SJSA1 (cell line): ENCODE measurements around the gene CBFA2T3. TPM values are rescaled to one million over a fixed set of nuclear protein-coding genes. Genes with fewer than 3 reads are reported as not detected.

Experiments
- DNase-seq, 2 experiments: peaks; one replicate each; pipeline ENCODE4 v3.0.0-alpha.2; 2015 to 2020; ENCODE audit warnings: low spot score in 2 of 2, low read depth in 1 of 2
- H3K27ac ChIP-seq: fragments of 250-450 bp; sonication (Bioruptor Pico); 2 replicates; pipeline ENCODE4 v1.5.1; 2020; ENCODE audit warnings: mild to moderate bottlenecking, moderate library complexity
- H3K27me3 ChIP-seq: fragments of 250-450 bp; sonication (Bioruptor Pico); replicated peaks from 2 replicates; pipeline ENCODE4 v1.5.1; 2020; ENCODE audit warnings: mild to moderate bottlenecking, moderate library complexity
- H3K36me3 ChIP-seq: fragments of 250-450 bp; sonication (Bioruptor Pico); 2 replicates; pipeline ENCODE4 v1.5.1; 2020; ENCODE audit warnings: mild to moderate bottlenecking
- H3K4me1 ChIP-seq: fragments of 250-450 bp; sonication (Bioruptor Pico); replicated peaks from 2 replicates; pipeline ENCODE4 v1.6.1; 2021; ENCODE audit warnings: mild to moderate bottlenecking
- H3K4me3 ChIP-seq: fragments of 250-450 bp; sonication (Bioruptor Pico); 2 replicates; pipeline ENCODE4 v1.5.1; 2020; ENCODE audit warnings: mild to moderate bottlenecking
- H3K9me3 ChIP-seq: fragments of 250-450 bp; sonication (Bioruptor Pico); replicated peaks from 2 replicates; pipeline ENCODE4 v1.5.1; 2020; ENCODE audit warnings: mild to moderate bottlenecking
- total RNA-seq: library from RNA; depleted of rRNA; stranded (reverse); fragments of >200 nt; shearing (Covaris generic); gene quantifications from 2 replicates; pipeline ENCODE4 v1.2.3, GENCODE V29; 2014

CBFA2T3 gene
- total RNA-seq, 1 experiment from 2014 or later = not detected

DNA sequence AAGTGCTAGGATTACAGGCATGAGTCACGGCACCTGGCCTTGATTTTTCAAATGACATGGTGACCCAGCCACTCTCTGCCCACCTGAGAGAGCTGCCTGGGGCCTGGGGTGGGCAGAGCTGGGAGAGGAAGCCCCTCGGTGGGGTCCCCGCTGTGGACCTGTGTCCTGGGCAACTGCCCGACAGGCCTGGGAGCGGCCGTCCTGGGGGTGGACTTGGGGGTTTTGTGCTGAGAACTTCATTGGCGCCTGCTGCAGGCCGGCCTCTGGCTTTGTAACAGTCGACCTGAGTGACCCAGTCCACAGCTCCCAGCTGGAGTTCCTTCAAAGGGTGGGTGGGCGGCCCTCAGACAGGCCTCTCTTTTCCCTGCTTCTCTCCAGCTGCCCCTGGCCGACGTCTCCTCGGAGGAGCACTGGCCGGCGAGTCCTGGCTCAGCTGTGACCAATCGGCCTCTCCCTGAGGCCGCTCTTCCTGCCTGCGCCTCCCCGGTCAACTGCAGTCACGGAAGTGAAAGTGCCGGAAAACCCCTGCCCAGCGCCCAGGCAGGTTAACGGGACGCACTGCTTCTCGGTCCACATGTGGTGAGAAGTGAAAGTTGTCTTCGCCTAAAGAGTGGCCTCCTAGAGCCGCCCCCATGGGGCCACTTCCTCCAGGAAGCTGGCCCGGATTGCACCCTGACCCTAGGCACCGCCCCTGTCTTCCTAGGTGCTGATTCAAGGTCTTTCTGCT lies 5.5 kb downstream of the CBFA2T3 start:
- Histone ChIP-seq H3K4me3 (no peak overlapping the region), H3K4me1 (no peaks in the 10 kb centered on the region), H3K27me3 (peaks cover 87% of the 10 kb centered on the region), H3K27ac (no peak overlapping the region), H3K36me3 (no peaks in the 10 kb centered on the region), H3K9me3 (no peaks in the 10 kb centered on the region)
- DNase-seq = no peak

DNA sequence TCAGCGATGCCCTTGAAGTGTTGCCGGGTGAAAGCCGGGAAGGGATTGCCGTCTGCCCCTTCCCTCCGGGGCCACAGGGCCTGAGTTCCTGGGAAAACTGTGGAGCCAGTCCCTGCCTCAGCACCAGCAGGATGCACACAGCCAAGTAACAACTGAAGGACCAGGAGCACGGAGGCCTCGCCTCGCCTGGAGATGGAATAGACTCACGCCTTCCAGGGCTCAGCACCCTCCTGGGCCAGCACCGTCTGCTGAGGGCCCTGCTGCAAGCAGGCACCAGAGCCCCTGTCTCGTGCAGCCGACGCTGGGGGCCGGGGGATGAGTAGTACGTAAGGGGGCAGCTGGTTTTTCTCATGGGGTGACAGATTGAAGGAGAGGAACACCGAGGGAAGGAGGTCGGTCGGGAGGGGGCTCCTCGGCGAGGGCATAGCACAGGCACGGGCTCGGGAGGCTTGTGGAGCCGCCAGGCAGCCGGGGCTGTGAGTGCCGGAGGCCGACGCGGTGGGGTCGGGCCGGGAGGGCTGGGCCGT lies 6.4 kb downstream of the CBFA2T3 start:
- Histone ChIP-seq H3K27ac (no peak overlapping the region), H3K36me3 (no peaks in the 10 kb centered on the region), H3K9me3 (no peaks in the 10 kb centered on the region), H3K4me1 (no peaks in the 10 kb centered on the region), H3K27me3 (peaks cover 86% of the 10 kb centered on the region), H3K4me3 (no peak overlapping the region)
- no peak for DNase-seq

DNA sequence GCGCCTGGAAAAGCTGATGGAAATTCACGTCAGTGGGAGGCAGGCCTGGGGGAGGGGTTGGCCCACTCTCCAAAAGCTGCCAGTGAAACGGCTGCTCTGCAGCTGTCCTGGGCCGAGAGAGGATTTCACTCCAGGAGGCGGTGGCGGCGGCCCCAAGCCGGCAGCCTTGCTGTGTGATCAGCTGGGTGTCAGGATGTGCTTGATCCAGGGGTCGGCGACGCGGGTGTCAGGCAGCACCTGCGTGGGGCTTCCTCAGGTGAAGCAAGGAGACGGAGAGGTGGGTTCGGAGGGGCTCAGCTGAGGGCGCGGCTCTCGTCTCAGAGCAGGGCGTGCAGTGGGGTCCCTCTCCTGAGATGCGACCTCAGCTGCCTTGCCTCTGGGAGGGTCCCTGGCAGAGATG lies 7.0 kb downstream of the CBFA2T3 start:
- Histone ChIP-seq H3K27ac (no peak overlapping the region), H3K9me3 (no peaks in the 10 kb centered on the region), H3K4me1 (no peaks in the 10 kb centered on the region), H3K27me3 (peaks cover 86% of the 10 kb centered on the region), H3K4me3 (no peak overlapping the region), H3K36me3 (no peaks in the 10 kb centered on the region)
- no peak for DNase-seq

DNA sequence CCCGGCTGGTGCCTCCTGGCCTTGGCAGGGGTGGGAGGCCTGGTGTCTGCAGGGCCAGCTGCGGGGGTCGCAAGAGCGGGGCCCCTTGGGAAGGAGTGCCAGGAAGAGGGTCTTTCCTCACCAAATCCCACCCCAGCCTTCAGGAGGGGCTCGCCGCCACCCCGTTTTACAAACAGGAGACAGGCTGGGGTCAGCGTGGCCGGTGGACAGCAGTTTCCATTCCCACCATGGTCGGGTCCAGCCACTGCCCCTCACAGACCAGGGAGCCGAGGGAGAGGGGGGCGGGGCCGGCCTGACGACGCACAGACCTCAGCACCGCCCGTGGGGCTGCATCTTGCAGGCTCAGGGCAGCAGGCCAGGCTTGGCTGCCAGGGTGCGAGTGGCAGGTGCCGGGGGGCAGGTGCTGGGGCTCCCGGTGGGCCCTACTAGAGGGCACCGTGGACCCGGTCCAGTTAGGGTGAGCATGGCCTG lies 7.6 kb downstream of the CBFA2T3 start:
- no peaks in the 10 kb centered on the region for H3K9me3 ChIP-seq
- no peak for DNase-seq
- H3K36me3 ChIP-seq = no peaks in the 10 kb centered on the region
- no peak overlapping the region for H3K4me3 ChIP-seq
- no peak overlapping the region for H3K27ac ChIP-seq
- no peaks in the 10 kb centered on the region for H3K4me1 ChIP-seq
- H3K27me3 ChIP-seq = peaks cover 83% of the 10 kb centered on the region

DNA sequence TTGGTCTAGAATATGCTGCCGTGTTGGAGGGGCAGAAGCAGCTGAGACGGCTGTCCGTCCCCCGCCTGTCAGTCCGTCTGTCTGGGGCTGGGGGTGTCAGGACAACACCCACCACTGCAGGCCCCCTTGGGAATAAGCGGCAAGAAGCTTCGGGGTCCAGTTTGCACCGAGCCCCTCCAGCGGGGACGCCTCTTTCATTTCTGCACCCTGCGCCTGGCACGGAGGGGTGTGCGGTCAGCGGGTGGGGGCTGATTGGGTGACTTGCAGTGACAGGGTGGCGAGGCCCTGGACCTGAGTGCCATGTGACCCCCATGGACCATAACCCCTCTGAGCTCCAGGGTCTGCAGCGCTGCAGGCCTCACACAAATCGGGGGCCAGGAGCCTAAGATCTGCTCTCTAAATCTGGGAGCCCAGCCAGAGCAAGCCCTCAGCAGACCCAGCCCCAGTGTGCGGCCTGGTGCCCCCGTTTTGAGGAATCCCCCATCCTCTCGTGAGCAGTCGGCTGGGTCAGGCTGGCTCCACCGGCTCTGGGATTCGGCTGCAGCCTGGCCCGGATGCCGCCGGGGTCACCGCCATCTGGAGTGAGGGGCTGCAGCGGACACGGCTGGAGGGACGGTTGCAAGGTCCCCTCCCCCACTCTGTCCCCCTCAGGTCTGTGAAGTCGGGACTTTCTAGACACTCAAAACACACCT lies 8.3 kb downstream of the CBFA2T3 start:
- H3K36me3 ChIP-seq = no peaks in the 10 kb centered on the region
- H3K4me3 ChIP-seq = no peak overlapping the region
- H3K27ac ChIP-seq = no peak overlapping the region
- no peak for DNase-seq
- peaks cover 83% of the 10 kb centered on the region for H3K27me3 ChIP-seq
- no peaks in the 10 kb centered on the region for H3K9me3 ChIP-seq
- no peaks in the 10 kb centered on the region for H3K4me1 ChIP-seq

DNA sequence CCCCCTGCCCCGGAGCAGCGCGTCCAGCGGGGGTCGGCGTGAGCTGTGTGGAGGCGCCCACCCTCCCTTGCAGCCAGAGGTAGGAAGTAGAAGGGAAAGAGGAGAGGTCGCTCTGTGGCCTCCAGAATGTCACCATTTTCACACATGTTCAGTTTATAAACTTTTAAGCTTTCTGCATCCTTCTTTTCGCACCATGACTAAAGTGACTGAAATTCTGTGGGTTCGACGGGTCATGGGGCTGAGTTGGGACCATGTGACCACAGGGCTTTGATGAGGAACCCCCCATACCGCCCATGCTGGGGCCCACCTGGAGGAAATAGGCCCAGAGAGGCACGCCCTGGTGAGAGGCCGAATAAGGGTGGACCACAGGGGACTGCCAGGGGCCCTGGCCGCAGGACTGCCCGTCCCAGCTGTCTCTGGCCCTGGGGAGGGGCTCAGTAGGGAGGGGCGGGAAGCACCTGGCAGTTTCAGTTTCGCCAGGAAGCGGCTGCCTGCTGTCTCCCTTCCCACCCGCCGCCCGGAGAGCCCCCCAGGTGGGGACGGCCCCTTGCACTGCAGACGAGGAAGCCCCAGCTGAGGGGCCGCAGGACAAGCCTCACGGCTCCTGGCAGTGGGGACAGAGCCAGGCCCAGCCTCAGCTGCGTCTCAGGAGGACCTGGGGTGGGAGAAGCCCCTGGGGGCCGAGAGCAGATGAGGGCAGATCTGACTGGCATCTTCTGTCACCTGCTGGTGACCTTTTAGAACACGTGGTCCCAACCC lies 9.0 kb downstream of the CBFA2T3 start:
- Histone ChIP-seq H3K36me3 (no peaks in the 10 kb centered on the region), H3K4me1 (no peaks in the 10 kb centered on the region), H3K27me3 (peaks cover 81% of the 10 kb centered on the region), H3K9me3 (no peaks in the 10 kb centered on the region), H3K4me3 (no peak overlapping the region), H3K27ac (no peak overlapping the region)
- no peak for DNase-seq

DNA sequence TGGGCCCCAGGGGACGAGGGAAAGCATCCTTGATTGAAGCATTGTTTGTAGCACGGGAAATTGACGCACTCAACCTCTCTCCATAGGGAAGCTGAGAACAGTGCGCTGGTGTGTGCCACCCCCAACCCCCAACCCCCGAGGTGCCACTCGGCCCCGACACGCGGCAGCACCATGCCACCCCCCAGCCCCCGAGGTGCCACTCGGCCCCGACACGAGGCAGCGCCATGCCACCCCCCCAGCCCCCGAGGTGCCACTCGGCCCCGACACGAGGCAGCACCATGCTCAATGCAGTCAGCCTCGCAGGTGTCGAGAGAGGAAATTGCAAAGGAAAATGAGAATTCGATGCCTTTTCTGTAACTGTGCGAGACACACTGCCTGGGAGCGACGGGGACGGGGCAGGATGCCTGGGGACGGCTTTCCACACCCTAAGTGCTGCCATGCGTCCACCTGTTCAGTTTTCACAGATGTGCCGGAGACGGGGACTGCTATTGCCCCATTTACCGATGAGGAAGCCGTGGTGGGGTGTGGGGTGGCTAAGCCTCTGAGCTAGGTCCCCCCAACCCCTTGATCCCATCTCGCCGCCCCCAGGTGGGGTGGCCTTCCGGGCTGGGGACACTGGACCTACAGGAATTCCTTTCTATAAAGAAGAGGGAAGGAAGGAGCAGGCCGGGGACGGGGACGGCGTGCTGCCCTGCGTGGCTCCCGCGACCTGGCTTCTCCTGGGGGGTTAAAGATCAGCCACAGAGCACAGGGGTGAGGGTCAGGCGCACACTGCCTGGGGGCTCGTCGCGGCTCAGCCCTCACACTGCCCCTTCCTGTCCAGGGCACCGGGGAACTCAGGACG lies 9.8 kb downstream of the CBFA2T3 start:
- Histone ChIP-seq H3K36me3 (no peaks in the 10 kb centered on the region), H3K4me3 (no peak overlapping the region), H3K9me3 (no peaks in the 10 kb centered on the region), H3K4me1 (no peaks in the 10 kb centered on the region), H3K27me3 (peaks cover 80% of the 10 kb centered on the region), H3K27ac (no peak overlapping the region)
- no peak for DNase-seq

DNA sequence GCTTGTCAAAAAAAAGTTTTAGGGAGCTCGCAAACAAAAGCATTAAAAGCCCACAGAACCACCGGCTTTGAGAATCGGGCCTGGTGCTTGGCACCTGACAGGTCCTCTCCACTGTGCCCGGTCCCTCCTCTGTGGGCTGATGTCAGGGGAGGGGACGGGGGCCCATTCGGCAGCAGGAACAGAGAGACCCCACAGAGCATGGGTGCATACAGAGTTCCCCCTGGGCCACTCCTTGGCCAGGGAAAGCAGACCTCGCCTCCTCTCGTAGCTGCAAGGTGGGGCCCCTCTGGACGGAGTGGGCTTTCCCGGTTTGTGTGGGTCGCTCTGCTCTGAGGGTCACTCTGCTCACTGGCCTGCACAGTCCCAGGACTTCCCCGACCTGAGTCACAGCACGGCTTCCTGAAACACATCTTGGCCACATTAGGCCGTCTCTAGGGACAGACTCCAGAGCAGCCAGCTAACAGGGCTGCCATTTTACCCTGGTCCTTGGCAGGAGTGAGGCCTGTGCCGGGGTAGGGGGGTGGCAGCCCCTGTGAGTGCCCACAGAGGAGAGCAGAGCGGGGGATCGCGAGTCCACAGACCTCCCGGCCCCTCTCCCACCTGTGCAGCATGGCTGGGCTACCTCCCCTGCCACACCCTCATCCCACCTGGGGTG lies 11.1 kb downstream of the CBFA2T3 start:
- peaks cover 72% of the 10 kb centered on the region for H3K27me3 ChIP-seq
- H3K4me3 ChIP-seq = no peak overlapping the region
- H3K4me1 ChIP-seq = no peaks in the 10 kb centered on the region
- DNase-seq = no peak
- no peaks in the 10 kb centered on the region for H3K36me3 ChIP-seq
- H3K9me3 ChIP-seq = no peaks in the 10 kb centered on the region
- no peak overlapping the region for H3K27ac ChIP-seq

DNA sequence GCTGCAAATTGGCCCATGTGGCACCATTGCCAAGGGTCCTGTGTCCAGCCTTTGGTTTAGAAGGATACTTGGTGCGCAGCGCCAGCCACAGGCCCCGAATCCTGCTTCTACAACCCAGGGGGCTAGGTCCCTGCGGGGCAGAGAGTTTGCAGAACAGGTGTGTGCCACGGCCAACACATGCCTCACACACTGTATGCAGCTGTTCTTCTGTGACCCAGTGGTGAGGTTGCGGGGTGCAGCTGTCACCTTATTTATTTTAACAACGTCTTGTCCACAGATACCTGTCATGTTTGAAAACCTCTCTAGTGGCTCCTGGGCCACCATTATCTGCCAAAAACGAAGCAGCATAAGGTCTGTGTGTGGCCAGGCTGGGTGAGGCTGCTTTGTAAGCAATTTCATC lies 11.6 kb downstream of the CBFA2T3 start:
- Histone ChIP-seq H3K4me1 (no peaks in the 10 kb centered on the region), H3K27me3 (peaks cover 74% of the 10 kb centered on the region), H3K4me3 (no peak overlapping the region), H3K9me3 (no peaks in the 10 kb centered on the region), H3K36me3 (no peaks in the 10 kb centered on the region), H3K27ac (no peak overlapping the region)
- DNase-seq = no peak

DNA sequence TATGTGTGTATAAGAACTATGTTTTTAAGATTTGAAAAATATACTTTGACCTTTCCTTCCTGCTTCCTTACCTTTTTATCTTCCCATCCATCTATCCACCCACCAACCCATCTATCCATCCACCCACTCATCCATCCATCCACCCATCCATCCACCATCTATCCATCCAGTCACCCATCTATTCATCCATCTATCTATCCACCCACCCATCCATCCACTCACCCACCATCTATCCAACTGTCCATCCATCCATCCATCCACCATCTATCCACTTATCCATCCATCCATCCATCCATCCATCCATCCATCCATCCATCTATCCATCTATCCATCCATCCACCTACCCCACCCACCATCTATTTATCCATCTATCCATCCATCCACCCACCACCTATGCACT lies 12.4 kb downstream of the CBFA2T3 start:
- Histone ChIP-seq H3K27ac (no peak overlapping the region), H3K27me3 (peaks cover 72% of the 10 kb centered on the region), H3K4me1 (no peaks in the 10 kb centered on the region), H3K9me3 (no peaks in the 10 kb centered on the region), H3K36me3 (no peaks in the 10 kb centered on the region), H3K4me3 (no peak overlapping the region)
- DNase-seq = no peak

DNA sequence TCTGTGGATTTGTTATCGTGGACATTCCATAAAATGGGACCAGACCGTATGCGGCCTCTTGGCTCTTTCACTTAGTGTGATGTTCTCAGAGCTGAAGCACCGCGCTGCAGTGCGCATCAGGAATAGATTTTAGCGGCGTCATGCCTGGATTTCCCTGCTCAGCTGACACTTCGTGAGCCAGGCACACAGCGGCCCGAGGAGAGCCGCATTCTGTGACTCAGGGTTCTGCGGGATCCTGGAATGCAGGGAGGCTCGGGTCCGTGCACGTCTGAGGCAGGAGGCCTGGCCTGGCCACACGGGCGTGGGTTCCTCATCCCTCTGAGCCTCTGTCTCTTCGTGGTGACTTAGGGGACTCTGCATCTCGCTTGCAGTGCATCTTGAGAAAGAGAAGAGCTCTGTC lies 13.4 kb downstream of the CBFA2T3 start:
- Histone ChIP-seq H3K27ac (no peak overlapping the region), H3K4me1 (no peaks in the 10 kb centered on the region), H3K36me3 (no peaks in the 10 kb centered on the region), H3K9me3 (no peaks in the 10 kb centered on the region), H3K27me3 (peaks cover 70% of the 10 kb centered on the region), H3K4me3 (no peak overlapping the region)
- DNase-seq = no peak

DNA sequence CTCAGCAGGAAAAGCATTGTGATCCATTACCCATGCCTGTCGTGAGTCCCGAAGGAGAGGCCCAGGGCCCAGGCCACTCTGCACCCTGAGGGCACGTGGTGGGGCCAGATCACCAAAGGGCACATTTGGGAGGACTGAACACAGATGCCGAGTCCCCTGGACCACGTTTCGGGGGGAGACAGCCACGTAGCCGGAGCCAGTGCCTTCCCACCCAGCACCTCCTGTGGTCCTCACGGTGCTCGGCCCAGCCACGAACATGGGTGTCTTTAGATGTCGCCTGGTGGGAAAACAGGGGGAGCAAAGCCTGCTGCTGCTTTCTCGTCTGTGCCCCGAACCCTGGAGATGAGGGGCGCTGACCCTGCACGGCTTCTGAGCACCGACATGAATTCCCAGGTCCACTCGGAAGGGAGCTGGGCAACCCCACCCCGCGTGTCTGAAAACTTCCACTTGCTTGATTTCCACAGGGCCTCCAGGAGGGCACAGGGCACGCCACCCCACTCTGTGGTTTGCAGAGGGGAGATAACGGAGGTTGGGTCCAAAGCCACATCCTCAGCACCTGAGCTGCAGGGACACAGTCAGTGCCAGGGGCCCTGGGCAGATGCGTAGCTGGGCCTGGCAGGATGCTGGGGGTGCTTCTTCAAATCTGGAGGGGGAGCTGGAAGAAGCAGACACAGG lies 14.4 kb downstream of the CBFA2T3 start:
- DNase-seq = no peak
- no peak overlapping the region for H3K4me3 ChIP-seq
- H3K27ac ChIP-seq = no peak overlapping the region
- H3K9me3 ChIP-seq = no peaks in the 10 kb centered on the region
- peaks cover 70% of the 10 kb centered on the region for H3K27me3 ChIP-seq
- H3K36me3 ChIP-seq = no peaks in the 10 kb centered on the region
- no peaks in the 10 kb centered on the region for H3K4me1 ChIP-seq
